Smooth muscle cell (in vitro differentiated cells): ENCODE data around the gene MEIS3. TPM values are rescaled to one million over a fixed set of nuclear protein-coding genes. Genes with fewer than 3 reads are reported as not detected.

Source experiments
- DNase-seq: peaks from one replicate; lab custom pipeline; 2025; ENCODE audit not compliant: unreplicated experiment; lab: John Stamatoyannopoulos, UW
- H2AFZ ChIP-seq: fragments of 200-600 bp; sonication (generic); 2 replicates; pipeline ENCODE4 v1.6.0; 2016; ENCODE audit warnings: antibody characterized with exemption, low read depth, mild to moderate bottlenecking
- H3F3A ChIP-seq: fragments of 200-600 bp; sonication (generic); 2 replicates; pipeline ENCODE4 v1.6.0; 2017; ENCODE audit warnings: antibody characterized with exemption, low read depth
- H3K27ac ChIP-seq: fragments of 200-600 bp; sonication (generic); 2 replicates; pipeline ENCODE4 v1.5.1; 2016; ENCODE audit warnings: low read depth, mild to moderate bottlenecking
- H3K27me3 ChIP-seq: fragments of 200-600 bp; sonication (generic); 2 replicates; pipeline ENCODE4 v1.6.1; 2016; ENCODE audit warnings: low read depth, mild to moderate bottlenecking
- H3K36me3 ChIP-seq: fragments of 200-600 bp; sonication (generic); 2 replicates; pipeline ENCODE4 v1.5.1; 2016; ENCODE audit warnings: low read depth
- H3K4me1 ChIP-seq: fragments of 200-600 bp; sonication (generic); 2 replicates; pipeline ENCODE4 v1.5.1; 2016; ENCODE audit warnings: low read depth
- H3K4me2 ChIP-seq: fragments of 200-600 bp; sonication (generic); 2 replicates; pipeline ENCODE4 v1.6.0; 2016; ENCODE audit warnings: mild to moderate bottlenecking
- H3K4me3 ChIP-seq: fragments of 200-600 bp; sonication (generic); 2 replicates; pipeline ENCODE4 v1.5.1; 2016; ENCODE audit warnings: mild to moderate bottlenecking
- H3K79me2 ChIP-seq: fragments of 200-600 bp; sonication (generic); 2 replicates; pipeline ENCODE4 v1.6.0; 2016; ENCODE audit warnings: low read depth, mild to moderate bottlenecking
- H3K9ac ChIP-seq: fragments of 200-600 bp; sonication (generic); 2 replicates; pipeline ENCODE4 v1.6.0; 2016; ENCODE audit warnings: low read depth
- H3K9me3 ChIP-seq: fragments of 200-600 bp; sonication (generic); replicated peaks from 2 replicates; pipeline ENCODE4 v1.5.1; 2016; ENCODE audit warnings: low read depth
- H4K20me1 ChIP-seq: fragments of 200-600 bp; sonication (generic); 2 replicates; pipeline ENCODE4 v1.6.0; 2016; ENCODE audit warnings: low read depth
- CTCF ChIP-seq: fragments of 200-600 bp; sonication (generic); IDR thresholded peaks from 2 replicates; pipeline ENCODE4 v1.5.1; 2017; ENCODE audit warnings: borderline replicate concordance, mild to moderate bottlenecking, antibody characterized with exemption; ENCODE audit not compliant: insufficient read depth, poor library complexity, severe bottlenecking
- WGBS: methylation state at CpG from one replicate; pipeline ENCODE4 v1.1.7; 2016; ENCODE audit warnings: low lambda C conversion rate; 5-methylcytosine and 5-hydroxymethylcytosine counted together
- polyA plus RNA-seq: library from polyadenylated mRNA; unstranded; fragments of >200 nt; fragmentation: Nextera tagmentation; extraction: Ambion mirVana; gene quantifications from 2 replicates; pipeline ENCODE4 v1.2.1, GENCODE V29; 2016
- total RNA-seq: library from RNA; depleted of rRNA; stranded (reverse); fragments of >200 nt; gene quantifications from 2 replicates; pipeline ENCODE4 v1.2.3, GENCODE V29; 2014

MEIS3 gene
- total and polyA plus RNA-seq, 2 experiments from 2014 or later = 59.0 to 141 TPM

GRCh38 chr19:47404334-47405196 lies 14.8 kb downstream of the MEIS3 start:
- no peak for TF ChIP-seq CTCF
- Histone ChIP-seq H3K36me3 (no peaks in the 10 kb centered on the region), H3K4me2 (no peak overlapping the region), H3K9me3 (no peaks in the 10 kb centered on the region), H3K4me1 (no peaks in the 10 kb centered on the region), H3K9ac (no peak overlapping the region), H2AFZ (no peak overlapping the region), H3K27me3 (peaks cover under 1% of the 10 kb centered on the region), H3K79me2 (no peaks in the 10 kb centered on the region), H3K4me3 (no peak overlapping the region), H4K20me1 (peaks cover 13% of the 10 kb centered on the region), H3F3A (no peaks in the 10 kb centered on the region), H3K27ac (no peak overlapping the region)
- DNase-seq = no peak
- 95% methylated on average over 9 of the region's 9 CpGs for WGBS

- DNase-seq = no peak
- Histone ChIP-seq H3K36me3 (no peaks in the 10 kb centered on the region), H3F3A (no peaks in the 10 kb centered on the region), H3K4me3 (no peak overlapping the region), H3K9ac (no peak overlapping the region), H3K4me1 (no peaks in the 10 kb centered on the region), H3K79me2 (no peaks in the 10 kb centered on the region), H3K9me3 (no peaks in the 10 kb centered on the region), H3K4me2 (no peak overlapping the region), H3K27me3 (peaks cover 4% of the 10 kb centered on the region), H3K27ac (no peak overlapping the region), H2AFZ (no peak overlapping the region), H4K20me1 (peaks cover 11% of the 10 kb centered on the region)
- WGBS = 93% methylated on average over 16 of the region's 16 CpGs
- TF ChIP-seq CTCF = no peak
Observed at GRCh38 chr19:47402504-47402903, 16.8 kb downstream of the MEIS3 start.

- H3K4me3 ChIP-seq = no peak overlapping the region
- no peak overlapping the region for H3K9ac ChIP-seq
- H3K4me2 ChIP-seq = no peak overlapping the region
- no peak for TF ChIP-seq CTCF
- no peaks in the 10 kb centered on the region for H3F3A ChIP-seq
- DNase-seq = no peak
- no peak overlapping the region for H2AFZ ChIP-seq
- 48% methylated on average over 24 of the region's 24 CpGs for whole genome bisulfite sequencing
- no peaks in the 10 kb centered on the region for H3K9me3 ChIP-seq
- H3K4me1 ChIP-seq = no peaks in the 10 kb centered on the region
- H3K27me3 ChIP-seq = peaks cover 4% of the 10 kb centered on the region
- H4K20me1 ChIP-seq = no peaks in the 10 kb centered on the region
- H3K27ac ChIP-seq = no peak overlapping the region
- no peaks in the 10 kb centered on the region for H3K79me2 ChIP-seq
- no peaks in the 10 kb centered on the region for H3K36me3 ChIP-seq
Observed at GRCh38 chr19:47398707-47399597, 20.4 kb downstream of the MEIS3 start.
